Hepatocyte (in vitro differentiated cells): ENCODE results near the gene BCAN. TPM values are rescaled to one million over a fixed set of nuclear protein-coding genes. Genes with fewer than 3 reads are reported as not detected.

Source experiments
- DNase-seq: peaks from one replicate; pipeline ENCODE4 v3.0.0-alpha.2; 2016; ENCODE audit warnings: low spot score
- H2AFZ ChIP-seq: fragments of 200-600 bp; sonication (generic); 2 replicates; pipeline ENCODE4 v1.6.0; 2016; ENCODE audit warnings: antibody characterized with exemption, mild to moderate bottlenecking
- H3K27ac ChIP-seq: fragments of 200-600 bp; sonication (generic); 2 replicates; pipeline ENCODE4 v1.5.1; 2016; ENCODE audit warnings: mild to moderate bottlenecking
- H3K27me3 ChIP-seq: fragments of 200-600 bp; sonication (generic); 2 replicates; pipeline ENCODE4 v1.6.1; 2016
- H3K36me3 ChIP-seq: fragments of 200-600 bp; sonication (generic); replicated peaks from 2 replicates; pipeline ENCODE4 v1.5.1; 2016; ENCODE audit warnings: low read depth; ENCODE audit not compliant: insufficient read depth
- H3K4me1 ChIP-seq: fragments of 200-600 bp; sonication (generic); 2 replicates; pipeline ENCODE4 v1.5.1; 2016; ENCODE audit warnings: mild to moderate bottlenecking, moderate library complexity; ENCODE audit not compliant: insufficient read depth
- H3K4me2 ChIP-seq: fragments of 200-600 bp; sonication (generic); 2 replicates; pipeline ENCODE4 v1.6.0; 2016
- H3K4me3 ChIP-seq: fragments of 200-600 bp; sonication (generic); 2 replicates; pipeline ENCODE4 v1.5.1; 2016; ENCODE audit warnings: mild to moderate bottlenecking
- H3K79me2 ChIP-seq: fragments of 200-600 bp; sonication (generic); 2 replicates; pipeline ENCODE4 v1.6.0; 2017; ENCODE audit warnings: mild to moderate bottlenecking
- H3K9me2 ChIP-seq: fragments of 200-600 bp; sonication (generic); replicated peaks from 2 replicates; pipeline ENCODE4 v1.6.0; 2017; ENCODE audit warnings: mild to moderate bottlenecking; ENCODE audit not compliant: insufficient read depth
- H3K9me3 ChIP-seq: fragments of 200-600 bp; sonication (generic); 2 replicates; pipeline ENCODE4 v1.5.1; 2016; ENCODE audit warnings: low read depth, mild to moderate bottlenecking
- H4K20me1 ChIP-seq: fragments of 200-600 bp; sonication (generic); 2 replicates; pipeline ENCODE4 v1.6.0; 2016; ENCODE audit warnings: mild to moderate bottlenecking; ENCODE audit not compliant: insufficient read depth, poor library complexity, severe bottlenecking
- CTCF ChIP-seq: fragments of 200-600 bp; sonication (generic); IDR thresholded peaks from 2 replicates; pipeline ENCODE4 v1.5.1; 2016; ENCODE audit warnings: antibody characterized with exemption, mild to moderate bottlenecking; ENCODE audit not compliant: poor library complexity
- EZH2 ChIP-seq: fragments of 200-600 bp; sonication (generic); IDR thresholded peaks from 2 replicates; pipeline ENCODE4 v1.6.1; 2016; ENCODE audit warnings: antibody characterized with exemption, mild to moderate bottlenecking, borderline replicate concordance
- EZH2phosphoT487 ChIP-seq: fragments of 200-600 bp; sonication (generic); IDR thresholded peaks from one replicate; pipeline ENCODE4 v1.6.1; 2018; ENCODE audit warnings: antibody characterized with exemption, mild to moderate bottlenecking, low read depth, moderate library complexity; ENCODE audit not compliant: unreplicated experiment, severe bottlenecking
- WGBS: methylation state at CpG from one replicate; pipeline ENCODE4 v1.1.6; 2016; ENCODE audit warnings: low lambda C conversion rate; ENCODE audit errors: missing lambda C conversion rate; 5-methylcytosine and 5-hydroxymethylcytosine counted together
- polyA plus RNA-seq: library from polyadenylated mRNA; unstranded; fragments of >200 nt; fragmentation: Nextera tagmentation; extraction: Ambion mirVana; gene quantifications from 2 replicates; pipeline ENCODE4 v1.2.1, GENCODE V29; 2016
- total RNA-seq: library from RNA; depleted of rRNA; stranded (reverse); fragments of >200 nt; gene quantifications from 2 replicates; pipeline ENCODE4 v1.2.3, GENCODE V29; 2014

Gene BCAN
- total and polyA plus RNA-seq, 2 experiments from 2014 or later: 0.03 TPM; not detected in 1

- H3K27ac ChIP-seq: peak overlapping the region; percentile 86
- no peaks in the 10 kb centered on the region for H3K27me3 ChIP-seq
- no peaks in the 10 kb centered on the region for H4K20me1 ChIP-seq
- H2AFZ ChIP-seq: no peak overlapping the region
- peaks cover 55% of the 10 kb centered on the region for H3K4me1 ChIP-seq
- no peak for TF ChIP-seq EZH2phosphoT487
- no peak for TF ChIP-seq EZH2
- TF ChIP-seq CTCF: no peak
- no peaks in the 10 kb centered on the region for H3K79me2 ChIP-seq
- DNase-seq: peak; percentile 50
- no peak overlapping the region for H3K4me3 ChIP-seq
- WGBS: 74% methylated on average over 5 of the region's 5 CpGs
- H3K9me2 ChIP-seq: no peaks in the 10 kb centered on the region
- H3K36me3 ChIP-seq: no peaks in the 10 kb centered on the region
- H3K4me2 ChIP-seq: peak overlapping the region; percentile 19
- H3K9me3 ChIP-seq: no peaks in the 10 kb centered on the region
Observed at GRCh38 chr1:156667610-156667967, 25.7 kb downstream of the BCAN start.

- Histone ChIP-seq H3K79me2 (no peaks in the 10 kb centered on the region), H3K9me2 (no peaks in the 10 kb centered on the region), H3K27ac (peak overlapping the region; percentile 86), H3K9me3 (no peaks in the 10 kb centered on the region), H3K27me3 (no peaks in the 10 kb centered on the region), H4K20me1 (no peaks in the 10 kb centered on the region), H2AFZ (no peak overlapping the region), H3K4me3 (no peak overlapping the region), H3K4me2 (peak overlapping the region; percentile 19), H3K4me1 (peaks cover 50% of the 10 kb centered on the region), H3K36me3 (no peaks in the 10 kb centered on the region)
- WGBS: 62% methylated on average over 8 of the region's 9 CpGs
- no peak for DNase-seq
- TF ChIP-seq EZH2phosphoT487: no peak
- TF ChIP-seq CTCF: no peak
- no peak for TF ChIP-seq EZH2
Observed at GRCh38 chr1:156667968-156668709, 26.2 kb downstream of the BCAN start.

- Histone ChIP-seq H3K4me1 (peaks cover 47% of the 10 kb centered on the region), H2AFZ (no peak overlapping the region)
Observed at GRCh38 chr1:156668801-156669637, 27.1 kb downstream of the BCAN start.

More at GRCh38 chr1:156668801-156669637, 27.1 kb downstream of the BCAN start:
- H3K4me2 ChIP-seq: no peak overlapping the region
- no peaks in the 10 kb centered on the region for H3K27me3 ChIP-seq
- H3K36me3 ChIP-seq: no peaks in the 10 kb centered on the region
- TF ChIP-seq EZH2: no peak
- no peak for TF ChIP-seq CTCF
- no peak for DNase-seq
- no peaks in the 10 kb centered on the region for H3K9me3 ChIP-seq
- H3K79me2 ChIP-seq: no peaks in the 10 kb centered on the region
- H4K20me1 ChIP-seq: no peaks in the 10 kb centered on the region
- WGBS: 69% methylated on average over 17 of the region's 17 CpGs
- no peak overlapping the region for H3K4me3 ChIP-seq
- H3K27ac ChIP-seq: peak overlapping the region; percentile 86
- H3K9me2 ChIP-seq: no peaks in the 10 kb centered on the region
